Measurements from ENCODE around the gene VARS2.

GRCh38 chr6:30947231-30947630 lies 33.2 kb downstream of the VARS2 start:
- TF ChIP-seq CTCF (IDR thresholded peaks at IDR 0.05; ENCODE audit: low read depth, low read length) (no peak), EZH2phosphoT487 (IDR thresholded peaks at IDR 0.05; ENCODE audit: low read depth) (no peak)
